IPS-15b (cell line): ENCODE results near the gene CACNA1G.

Source experiments
- H3K27me3 ChIP-seq: one replicate; pipeline ENCODE4 v1.6.1; 2013; ENCODE audit warnings: low read length; ENCODE audit not compliant: control insufficient read depth, insufficient read depth
- H3K36me3 ChIP-seq: one replicate; pipeline ENCODE4 v1.6.1; 2013; ENCODE audit warnings: low read length; ENCODE audit not compliant: control insufficient read depth, insufficient read depth
- H3K4me1 ChIP-seq: one replicate; pipeline ENCODE4 v1.6.1; 2013; ENCODE audit warnings: mild to moderate bottlenecking, low read length; ENCODE audit not compliant: control insufficient read depth, insufficient read depth
- H3K4me3 ChIP-seq: one replicate; pipeline ENCODE4 v1.5.1; 2013; ENCODE audit warnings: low read depth, low read length
- H3K9ac ChIP-seq: one replicate; pipeline ENCODE4 v1.6.1; 2013; ENCODE audit warnings: low read depth, mild to moderate bottlenecking, low read length
- H3K9me3 ChIP-seq: one replicate; pipeline ENCODE4 v1.6.1; 2013; ENCODE audit warnings: mild to moderate bottlenecking, low read length; ENCODE audit not compliant: control insufficient read depth, insufficient read depth

CACNA1G gene

GRCh38 chr17:50660042-50660886, 99.7 kb downstream of the CACNA1G start:
- Histone ChIP-seq H3K9ac (no peak overlapping the region), H3K27me3 (no peaks in the 10 kb centered on the region), H3K4me3 (no peak overlapping the region), H3K36me3 (no peaks in the 10 kb centered on the region), H3K9me3 (no peaks in the 10 kb centered on the region), H3K4me1 (peaks cover 5% of the 10 kb centered on the region)

- Histone ChIP-seq H3K9ac (no peak overlapping the region), H3K4me1 (peaks cover 5% of the 10 kb centered on the region), H3K4me3 (no peak overlapping the region), H3K9me3 (no peaks in the 10 kb centered on the region), H3K36me3 (no peaks in the 10 kb centered on the region), H3K27me3 (no peaks in the 10 kb centered on the region)
These were observed 100.4 kb downstream of the CACNA1G start for GRCh38 chr17:50660887-50661345.

- peaks cover 5% of the 10 kb centered on the region for H3K4me1 ChIP-seq
- H3K9ac ChIP-seq, result peak overlapping the region; percentile 41
- H3K27me3 ChIP-seq, result no peaks in the 10 kb centered on the region
- H3K9me3 ChIP-seq, result no peaks in the 10 kb centered on the region
- no peak overlapping the region for H3K4me3 ChIP-seq
- no peaks in the 10 kb centered on the region for H3K36me3 ChIP-seq
These were observed 100.8 kb downstream of the CACNA1G start for GRCh38 chr17:50661348-50661747.

- Histone ChIP-seq H3K27me3 (no peaks in the 10 kb centered on the region), H3K9ac (peak overlapping the region; percentile 41), H3K4me3 (no peak overlapping the region), H3K4me1 (peaks cover 5% of the 10 kb centered on the region), H3K36me3 (no peaks in the 10 kb centered on the region), H3K9me3 (no peaks in the 10 kb centered on the region)
These were observed 101.4 kb downstream of the CACNA1G start for GRCh38 chr17:50661795-50662391.

- H3K9ac ChIP-seq, result no peak overlapping the region
- no peak overlapping the region for H3K4me3 ChIP-seq
- no peaks in the 10 kb centered on the region for H3K9me3 ChIP-seq
- no peaks in the 10 kb centered on the region for H3K27me3 ChIP-seq
- H3K36me3 ChIP-seq, result no peaks in the 10 kb centered on the region
- H3K4me1 ChIP-seq, result peaks cover 5% of the 10 kb centered on the region
These were observed 102.2 kb downstream of the CACNA1G start for GRCh38 chr17:50662632-50663225.

- no peaks in the 10 kb centered on the region for H3K27me3 ChIP-seq
- H3K4me1 ChIP-seq, result peaks cover 5% of the 10 kb centered on the region
- H3K9ac ChIP-seq, result no peak overlapping the region
- H3K9me3 ChIP-seq, result no peaks in the 10 kb centered on the region
- H3K36me3 ChIP-seq, result no peaks in the 10 kb centered on the region
- H3K4me3 ChIP-seq, result no peak overlapping the region
These were observed 103.4 kb downstream of the CACNA1G start for GRCh38 chr17:50663812-50664374.

GRCh38 chr17:50664788-50665458, 104.4 kb downstream of the CACNA1G start:
- Histone ChIP-seq H3K9me3 (no peaks in the 10 kb centered on the region), H3K36me3 (no peaks in the 10 kb centered on the region), H3K4me3 (no peak overlapping the region), H3K9ac (no peak overlapping the region), H3K4me1 (peaks cover 5% of the 10 kb centered on the region), H3K27me3 (no peaks in the 10 kb centered on the region)

- no peak overlapping the region for H3K4me3 ChIP-seq
- H3K36me3 ChIP-seq, result no peaks in the 10 kb centered on the region
- peaks cover 5% of the 10 kb centered on the region for H3K4me1 ChIP-seq
- H3K9ac ChIP-seq, result no peak overlapping the region
- H3K27me3 ChIP-seq, result no peaks in the 10 kb centered on the region
- no peaks in the 10 kb centered on the region for H3K9me3 ChIP-seq
These were observed 105.3 kb downstream of the CACNA1G start for GRCh38 chr17:50665838-50666237.

- Histone ChIP-seq H3K9me3 (no peaks in the 10 kb centered on the region), H3K27me3 (no peaks in the 10 kb centered on the region), H3K9ac (no peak overlapping the region), H3K4me3 (no peak overlapping the region), H3K4me1 (peaks cover 3% of the 10 kb centered on the region), H3K36me3 (no peaks in the 10 kb centered on the region)
These were observed 105.8 kb downstream of the CACNA1G start for GRCh38 chr17:50666316-50666715.

- Histone ChIP-seq H3K36me3 (no peaks in the 10 kb centered on the region), H3K9me3 (no peaks in the 10 kb centered on the region), H3K4me1 (no peaks in the 10 kb centered on the region), H3K27me3 (no peaks in the 10 kb centered on the region), H3K9ac (no peak overlapping the region), H3K4me3 (no peak overlapping the region)
These were observed 106.9 kb downstream of the CACNA1G start for GRCh38 chr17:50667259-50668024.
